ENCODE results near the gene ZC3H7B. TPM values are rescaled to one million over a fixed set of nuclear protein-coding genes. Genes with fewer than 3 reads are reported as not detected.

Gene ZC3H7B
- polyA plus RNA-seq, 1 donor (not counting 4 experiments of a cell fraction or from before 2014, with no cell fraction given) = 24.2 TPM

DNA sequence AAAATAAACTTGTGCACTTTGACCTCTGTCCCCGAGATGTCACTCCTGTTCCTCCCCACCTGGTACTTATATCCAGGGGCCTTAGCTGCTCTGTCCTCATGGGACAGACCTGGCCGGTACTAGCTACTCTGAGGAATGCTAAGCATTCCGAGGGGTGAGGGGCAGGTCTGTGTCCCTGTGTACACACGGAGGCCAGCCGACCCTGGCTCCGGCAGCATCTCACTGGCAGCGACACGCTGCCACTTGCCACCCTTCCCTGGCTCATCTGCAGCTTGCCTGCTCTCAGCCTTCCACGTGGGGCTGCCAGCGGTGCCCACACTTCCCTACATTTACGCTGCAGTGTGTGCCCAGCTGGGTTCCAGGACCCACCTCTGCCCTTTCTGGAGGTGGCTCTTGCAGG lies 58.8 kb downstream of the ZC3H7B start:
- Histone ChIP-seq H4K20me1 (ENCODE audit: control insufficient read depth, extremely low read depth, insufficient read depth, low read length) (no peaks in the 10 kb centered on the region), H3K9ac (ENCODE audit: control insufficient read depth, extremely low read depth, insufficient read depth, low read length) (no peak overlapping the region), H3K36me3 (ENCODE audit: control insufficient read depth in 2 of 2, extremely low read depth in 1 of 2, insufficient read depth in 2 of 2, low read length in 2 of 2) (peaks cover 10 to 19% of the 10 kb centered on the region in 2 experiments), H2AFZ (ENCODE audit: control insufficient read depth, low read length) (no peak overlapping the region), H3K27ac (ENCODE audit: control insufficient read depth, insufficient read depth, low read length) (no peak overlapping the region), H3K79me2 (ENCODE audit: control insufficient read depth, insufficient read depth, low read length) (no peaks in the 10 kb centered on the region), H3K9me3 (ENCODE audit: control insufficient read depth, low read depth, low read length) (no peaks in the 10 kb centered on the region), H3K9me1 (ENCODE audit: control insufficient read depth, extremely low read depth, insufficient read depth, low read length) (no peaks in the 10 kb centered on the region), H3K4me3 (ENCODE audit: control insufficient read depth in 2 of 3, extremely low read depth in 1 of 3, insufficient read depth in 2 of 3, low read depth in 1 of 3, low read length in 3 of 3) (no peak overlapping the region), H3K4me1 (ENCODE audit: control insufficient read depth, extremely low read depth, insufficient read depth, low read length) (no peaks in the 10 kb centered on the region), H3K4me2 (ENCODE audit: control insufficient read depth, extremely low read depth, insufficient read depth, low read depth, low read length) (no peak overlapping the region), H3K27me3 (ENCODE audit: control insufficient read depth, extremely low read depth, insufficient read depth, low read length) (no peaks in the 10 kb centered on the region)
- DNase-seq (ENCODE audit: low read depth, low spot score) = no peak
- dilution Hi-C loops (cut with MboI; ENCODE audit: extremely low pct_ligation_motif_present, low sequenced_read_pairs) = no loop called here
- no peak for FAIRE-seq
- no peak for TF ChIP-seq EZH2 (IDR thresholded peaks at IDR 0.05; ENCODE audit: low read length)
- TF ChIP-seq, protein P1, sequence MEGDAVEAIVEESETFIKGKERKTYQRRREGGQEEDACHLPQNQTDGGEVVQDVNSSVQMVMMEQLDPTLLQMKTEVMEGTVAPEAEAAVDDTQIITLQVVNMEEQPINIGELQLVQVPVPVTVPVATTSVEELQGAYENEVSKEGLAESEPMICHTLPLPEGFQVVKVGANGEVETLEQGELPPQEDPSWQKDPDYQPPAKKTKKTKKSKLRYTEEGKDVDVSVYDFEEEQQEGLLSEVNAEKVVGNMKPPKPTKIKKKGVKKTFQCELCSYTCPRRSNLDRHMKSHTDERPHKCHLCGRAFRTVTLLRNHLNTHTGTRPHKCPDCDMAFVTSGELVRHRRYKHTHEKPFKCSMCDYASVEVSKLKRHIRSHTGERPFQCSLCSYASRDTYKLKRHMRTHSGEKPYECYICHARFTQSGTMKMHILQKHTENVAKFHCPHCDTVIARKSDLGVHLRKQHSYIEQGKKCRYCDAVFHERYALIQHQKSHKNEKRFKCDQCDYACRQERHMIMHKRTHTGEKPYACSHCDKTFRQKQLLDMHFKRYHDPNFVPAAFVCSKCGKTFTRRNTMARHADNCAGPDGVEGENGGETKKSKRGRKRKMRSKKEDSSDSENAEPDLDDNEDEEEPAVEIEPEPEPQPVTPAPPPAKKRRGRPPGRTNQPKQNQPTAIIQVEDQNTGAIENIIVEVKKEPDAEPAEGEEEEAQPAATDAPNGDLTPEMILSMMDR (optimal IDR thresholded peaks at IDR 0.05 in 1 of 3, IDR thresholded peaks at IDR 0.05 in 1 of 3, conservative IDR thresholded peaks at IDR 0.05 in 1 of 3; ENCODE audit: extremely low read depth in 1 of 3, insufficient read depth in 2 of 3, low read length in 3 of 3) = no peak

DNA sequence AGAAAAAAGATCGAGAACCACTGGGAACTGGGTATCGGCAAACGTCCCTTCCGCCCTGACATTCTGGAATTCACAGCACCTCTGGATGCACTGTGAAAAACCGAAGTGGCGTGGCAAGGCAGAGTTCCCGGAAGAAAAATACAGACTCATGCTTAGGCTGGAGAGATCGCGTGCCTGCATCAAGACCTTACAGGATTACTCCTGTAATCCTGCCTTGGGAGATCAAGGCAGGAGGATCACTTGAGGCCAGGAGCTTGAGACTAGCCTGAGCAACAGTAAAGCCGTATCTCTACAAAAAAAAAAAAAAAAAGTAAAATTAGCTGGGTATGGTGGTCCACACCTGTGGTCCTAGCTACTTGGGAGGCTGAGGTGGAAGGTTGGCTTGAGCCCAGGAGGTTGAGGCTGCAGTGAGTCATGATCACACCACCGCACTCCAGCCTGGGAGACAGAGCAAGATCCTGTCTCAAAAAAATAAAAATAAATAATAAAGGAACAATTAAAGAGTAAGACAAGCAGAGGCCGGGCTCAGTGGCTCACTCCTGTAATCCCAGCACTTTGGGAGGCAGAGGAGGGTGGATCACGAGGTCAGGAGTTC lies 60.5 kb downstream of the ZC3H7B start:
- Histone ChIP-seq H4K20me1 (ENCODE audit: control insufficient read depth, extremely low read depth, insufficient read depth, low read length) (no peaks in the 10 kb centered on the region), H3K36me3 (ENCODE audit: control insufficient read depth in 2 of 2, extremely low read depth in 1 of 2, insufficient read depth in 2 of 2, low read length in 2 of 2) (peaks cover 6 to 10% of the 10 kb centered on the region in 2 experiments), H3K9me1 (ENCODE audit: control insufficient read depth, extremely low read depth, insufficient read depth, low read length) (peaks cover 1% of the 10 kb centered on the region), H3K4me3 (ENCODE audit: control insufficient read depth in 2 of 3, extremely low read depth in 1 of 3, insufficient read depth in 2 of 3, low read depth in 1 of 3, low read length in 3 of 3) (no peak overlapping the region), H3K4me2 (ENCODE audit: control insufficient read depth, extremely low read depth, insufficient read depth, low read depth, low read length) (no peak overlapping the region), H3K27me3 (ENCODE audit: control insufficient read depth, extremely low read depth, insufficient read depth, low read length) (peaks cover 4% of the 10 kb centered on the region), H3K27ac (ENCODE audit: control insufficient read depth, insufficient read depth, low read length) (no peak overlapping the region), H3K4me1 (ENCODE audit: control insufficient read depth, extremely low read depth, insufficient read depth, low read length) (peaks cover 11% of the 10 kb centered on the region), H3K9ac (ENCODE audit: control insufficient read depth, extremely low read depth, insufficient read depth, low read length) (no peak overlapping the region), H3K9me3 (ENCODE audit: control insufficient read depth, low read depth, low read length) (no peaks in the 10 kb centered on the region), H3K79me2 (ENCODE audit: control insufficient read depth, insufficient read depth, low read length) (no peaks in the 10 kb centered on the region), H2AFZ (ENCODE audit: control insufficient read depth, low read length) (no peak overlapping the region)
- TF ChIP-seq EZH2 (IDR thresholded peaks at IDR 0.05; ENCODE audit: low read length) = no peak
- TF ChIP-seq, protein P1 (optimal IDR thresholded peaks at IDR 0.05 in 1 of 3, IDR thresholded peaks at IDR 0.05 in 1 of 3, conservative IDR thresholded peaks at IDR 0.05 in 1 of 3; ENCODE audit: extremely low read depth in 1 of 3, insufficient read depth in 2 of 3, low read length in 3 of 3) = no peak
- DNase-seq (ENCODE audit: low read depth, low spot score) (no peak), FAIRE-seq (no peak)
- dilution Hi-C loops (cut with MboI; ENCODE audit: extremely low pct_ligation_motif_present, low sequenced_read_pairs) = no loop called here

All from keratinocyte (primary cell).